Fibroblast of skin of right biceps (primary cell): Measurements from ENCODE around the gene NAGLU.
"Not testable (repeated sequence)": the region's sequence is repeated elsewhere in the genome, so short reads cannot be mapped to it uniquely, and the experiment has no call there.

Source experiments
- DNase-seq: peaks from one replicate; pipeline ENCODE4 v3.0.0-alpha.2; 2013

The NAGLU gene

GRCh38 chr17:42521666-42522262 lies 14.3 kb upstream of the NAGLU start:
- no peak for DNase-seq

GRCh38 chr17:42522263-42522790 lies 13.7 kb upstream of the NAGLU start:
- no peak for DNase-seq

GRCh38 chr17:42522798-42523278 lies 13.2 kb upstream of the NAGLU start:
- DNase-seq = no peak

GRCh38 chr17:42525221-42525620 lies 10.8 kb upstream of the NAGLU start:
- peak; percentile 93 for DNase-seq

GRCh38 chr17:42526031-42526444 lies 10.0 kb upstream of the NAGLU start:
- peak; percentile 84 for DNase-seq

- no peak for DNase-seq
These were observed 8.1 kb upstream of the NAGLU start for GRCh38 chr17:42527932-42528331.

- no peak for DNase-seq
These were observed 7.0 kb upstream of the NAGLU start for GRCh38 chr17:42529061-42529460.

- no peak for DNase-seq
These were observed 5.0 kb upstream of the NAGLU start for GRCh38 chr17:42530952-42531454.

GRCh38 chr17:42531455-42532354 lies 4.3 kb upstream of the NAGLU start:
- DNase-seq = peak; percentile 60

- no peak for DNase-seq
These were observed 640 bp upstream of the NAGLU start for GRCh38 chr17:42535155-42536047.

GRCh38 chr17:42536372-42537155 lies 523 bp downstream of the NAGLU start:
- DNase-seq = peak; percentile 78

- DNase-seq = no peak
These were observed 1.2 kb downstream of the NAGLU start for GRCh38 chr17:42537156-42537805.

- no peak for DNase-seq
These were observed 1.9 kb downstream of the NAGLU start for GRCh38 chr17:42537826-42538451.

GRCh38 chr17:42538482-42538881 lies 2.4 kb downstream of the NAGLU start:
- DNase-seq = no peak

- not testable (repeated sequence) for DNase-seq
These were observed 4.5 kb downstream of the NAGLU start for GRCh38 chr17:42540558-42540957.

GRCh38 chr17:42541041-42541833 lies 5.2 kb downstream of the NAGLU start:
- DNase-seq = no peak

GRCh38 chr17:42543190-42544079 lies 7.4 kb downstream of the NAGLU start:
- DNase-seq = no peak

- DNase-seq = no peak
These were observed 8.8 kb downstream of the NAGLU start for GRCh38 chr17:42544874-42545283.
